ENCODE results near the gene GTSE1.
"Not testable (repeated sequence)": the region's sequence is repeated elsewhere in the genome, so short reads cannot be mapped to it uniquely, and the experiment has no call there.

The GTSE1 gene

GRCh38 chr22:46296257-46297150, at the start of gene GTSE1:
GTSE1 (plus strand) TSS chr22:46296870; CDS start chr22:46297401, 531 bp downstream.
- no peaks in the 10 kb centered on the region for H3K9me3 ChIP-seq
- no peaks in the 10 kb centered on the region for H3K27me3 ChIP-seq (ENCODE audit: low read depth)
- peak; percentile 96 to 98 for DNase-seq (ENCODE audit: low spot score in 2 of 2)
- H3K4me3 ChIP-seq: peak within 1 kb of the TSS; percentile 82
- H3K4me1 ChIP-seq: peaks cover 23% of the 10 kb centered on the region
- in situ Hi-C loops (cut with MboI; ENCODE audit: low sequenced_read_pairs): loop anchor here (10.0 kb wide), 1 partner anchor 172 kb away; no protein-coding TSS in a partner anchor
- peaks cover 54% of the 10 kb centered on the region for H3K36me3 ChIP-seq (replicated peaks)

- H3K4me1 ChIP-seq: peaks cover 7% of the 10 kb centered on the region
- peaks cover 10% of the 10 kb centered on the region for H3K36me3 ChIP-seq (replicated peaks)
- DNase-seq (ENCODE audit: low spot score in 2 of 2): no peak
- in situ Hi-C loops (cut with MboI; ENCODE audit: low sequenced_read_pairs): no loop called here
- H3K27me3 ChIP-seq (ENCODE audit: low read depth): no peaks in the 10 kb centered on the region
- no peak overlapping the region for H3K4me3 ChIP-seq
- H3K9me3 ChIP-seq: no peaks in the 10 kb centered on the region; the same call in 1 of the 2 replicates
Observed at GRCh38 chr22:46247443-46247975, 49.2 kb upstream of the GTSE1 start.

DNA sequence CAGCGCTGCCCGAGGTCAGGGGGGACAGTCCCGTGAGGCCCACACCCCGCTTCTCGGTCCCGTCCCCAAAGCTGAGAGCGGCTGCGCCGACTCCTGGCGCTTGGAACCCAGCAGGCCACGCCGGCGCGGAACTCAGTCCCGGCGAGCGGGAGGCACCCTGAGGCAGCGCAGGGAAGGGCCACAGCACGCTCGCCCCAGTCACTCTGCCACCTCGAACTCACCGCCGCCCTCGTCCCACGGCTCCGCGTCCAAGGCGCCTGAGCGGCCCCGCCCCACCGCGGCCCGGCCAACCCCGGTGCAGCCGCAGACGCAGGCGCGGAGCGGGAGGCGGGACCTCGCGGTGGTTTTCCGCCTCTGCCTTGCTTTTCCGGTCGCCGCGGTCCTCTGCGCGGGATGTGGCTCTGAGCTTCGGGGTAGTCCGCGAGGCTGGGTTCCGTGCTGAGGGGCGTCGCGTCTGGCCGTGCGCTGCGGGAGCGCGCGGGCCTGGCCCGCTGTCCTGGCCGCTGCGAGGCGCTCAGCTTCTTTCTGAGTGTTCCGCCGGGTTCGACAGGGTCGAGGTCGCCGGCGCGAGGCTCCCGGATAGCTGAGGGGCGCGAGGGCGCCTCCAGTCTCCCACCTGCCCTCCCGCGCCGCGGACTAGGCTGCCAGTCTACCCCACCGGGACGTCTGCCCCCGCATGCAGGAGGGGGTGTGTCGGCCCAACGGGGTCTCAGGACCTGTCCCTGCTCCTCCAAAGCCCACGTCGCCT, 46.5 kb upstream of the GTSE1 start, which contains the start of gene CDPF1:
Gene CDPF1 (minus strand): TSS at position 259 of the 748 bp plus-strand sequence. CDS start 2,009 bp downstream, outside the sequence.
- no peaks in the 10 kb centered on the region; the same call in 1 of the 2 replicates for H3K9me3 ChIP-seq
- H3K27me3 ChIP-seq (ENCODE audit: low read depth): no peaks in the 10 kb centered on the region
- DNase-seq (ENCODE audit: low spot score in 2 of 2): peak; percentile 84 to 91
- H3K4me3 ChIP-seq: peak within 1 kb of the TSS; percentile 75
- H3K36me3 ChIP-seq (replicated peaks): no peaks in the 10 kb centered on the region
- peaks cover 7% of the 10 kb centered on the region for H3K4me1 ChIP-seq
- in situ Hi-C loops (cut with MboI; ENCODE audit: low sequenced_read_pairs): no loop called here

DNA sequence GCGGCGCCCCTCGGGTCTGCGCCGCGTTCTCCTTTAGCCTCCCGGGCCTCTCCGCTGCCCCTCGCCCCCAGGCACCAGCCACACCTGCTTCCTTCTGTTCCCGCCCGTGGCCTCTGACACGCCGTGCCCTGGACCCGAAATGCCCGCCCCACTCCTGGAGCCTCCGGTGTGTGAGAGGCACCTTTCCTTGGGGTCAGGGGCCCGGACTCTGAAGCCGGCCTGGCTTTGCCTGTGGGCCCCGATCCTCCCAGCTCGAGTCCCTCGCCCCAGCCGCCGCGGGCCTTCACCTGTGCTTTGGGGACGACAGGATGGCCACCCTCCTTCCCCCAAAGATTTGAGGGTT, 45.9 kb upstream of the GTSE1 start:
- Histone ChIP-seq H3K9me3 (no peaks in the 10 kb centered on the region; the same call in 1 of the 2 replicates), H3K4me1 (peaks cover 7% of the 10 kb centered on the region), H3K4me3 (peak overlapping the region; percentile 75), H3K27me3 (ENCODE audit: low read depth) (no peaks in the 10 kb centered on the region), H3K36me3 (replicated peaks) (no peaks in the 10 kb centered on the region)
- in situ Hi-C loops (cut with MboI; ENCODE audit: low sequenced_read_pairs): no loop called here
- DNase-seq (ENCODE audit: low spot score in 2 of 2): no peak

GRCh38 chr22:46251266-46251665, 45.4 kb upstream of the GTSE1 start:
- Histone ChIP-seq H3K9me3 (no peaks in the 10 kb centered on the region; the same call in 1 of the 2 replicates), H3K4me3 (no peak overlapping the region), H3K36me3 (replicated peaks) (no peaks in the 10 kb centered on the region), H3K27me3 (ENCODE audit: low read depth) (no peaks in the 10 kb centered on the region), H3K4me1 (peaks cover 7% of the 10 kb centered on the region)
- DNase-seq (ENCODE audit: low spot score in 2 of 2): no peak
- in situ Hi-C loops (cut with MboI; ENCODE audit: low sequenced_read_pairs): no loop called here

DNA sequence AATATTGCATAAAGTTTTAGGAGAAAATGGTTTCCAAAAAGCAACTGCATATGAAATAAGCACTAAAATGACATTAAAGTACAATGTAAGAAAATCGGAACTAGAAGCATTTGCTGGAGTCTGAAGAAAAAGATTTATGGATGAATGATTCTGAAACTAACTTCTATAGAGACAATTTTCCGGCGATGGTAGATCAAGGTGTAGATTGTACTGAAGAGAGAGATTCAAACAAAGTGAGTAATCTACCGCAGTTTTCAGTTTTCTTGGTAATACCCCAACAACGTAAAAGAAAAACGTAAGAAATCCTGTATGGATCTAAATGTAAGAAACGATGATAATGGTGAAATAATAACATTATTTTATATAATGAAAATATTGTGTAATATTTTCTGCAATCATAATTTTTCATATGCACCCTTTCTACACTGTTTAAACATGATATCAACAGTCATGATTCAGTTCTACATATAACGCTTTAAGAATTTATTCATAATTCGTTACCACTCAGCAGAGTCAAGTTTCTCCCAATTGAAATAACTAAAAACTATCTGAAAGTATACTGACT, 44.8 kb upstream of the GTSE1 start:
- in situ Hi-C loops (cut with MboI; ENCODE audit: low sequenced_read_pairs): no loop called here

DNA sequence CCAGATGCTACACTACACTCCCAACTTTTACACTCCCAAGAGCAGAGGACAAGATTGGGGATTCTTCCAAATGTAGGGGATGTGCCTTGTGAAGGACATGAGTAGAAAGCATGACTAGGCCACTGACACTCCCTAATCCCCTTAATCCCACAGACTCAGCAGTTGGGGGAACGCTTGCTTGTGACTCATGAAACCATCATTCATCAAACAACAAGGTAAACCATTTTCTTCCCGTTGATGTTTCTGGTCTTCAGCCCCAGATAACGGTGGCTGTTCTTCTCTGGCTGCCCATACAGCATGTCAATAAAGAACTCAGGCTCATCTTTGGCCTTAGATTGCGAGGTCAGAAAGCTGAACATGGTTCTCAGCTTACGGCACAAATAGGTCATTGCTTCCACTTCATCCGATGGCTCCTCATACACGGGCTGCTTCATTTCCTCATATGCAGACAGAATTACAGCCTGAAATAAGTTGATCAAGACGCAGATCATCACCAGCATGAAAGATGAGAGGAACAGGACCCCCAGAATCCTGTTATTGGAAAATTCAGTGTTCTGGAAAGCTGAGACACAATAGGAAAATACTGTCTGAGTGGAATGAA, 40.2 kb upstream of the GTSE1 start:
- DNase-seq (ENCODE audit: low spot score in 2 of 2): no peak
- H3K36me3 ChIP-seq (replicated peaks): no peaks in the 10 kb centered on the region
- H3K9me3 ChIP-seq: peaks cover 6% of the 10 kb centered on the region; the same call in 1 of the 2 replicates
- in situ Hi-C loops (cut with MboI; ENCODE audit: low sequenced_read_pairs): no loop called here
- H3K27me3 ChIP-seq (ENCODE audit: low read depth): no peaks in the 10 kb centered on the region
- no peaks in the 10 kb centered on the region for H3K4me1 ChIP-seq
- no peak overlapping the region for H3K4me3 ChIP-seq

More for the DNA sequence above, 44.8 kb upstream of the GTSE1 start:
- no peak for DNase-seq (ENCODE audit: low spot score in 2 of 2)
- Histone ChIP-seq H3K36me3 (replicated peaks) (no peaks in the 10 kb centered on the region), H3K27me3 (ENCODE audit: low read depth) (no peaks in the 10 kb centered on the region), H3K4me1 (peaks cover 7% of the 10 kb centered on the region), H3K9me3 (no peaks in the 10 kb centered on the region; the same call in 1 of the 2 replicates), H3K4me3 (no peak overlapping the region)

GRCh38 chr22:46259374-46259773, 37.3 kb upstream of the GTSE1 start:
- Histone ChIP-seq H3K36me3 (replicated peaks) (no peaks in the 10 kb centered on the region), H3K4me1 (no peaks in the 10 kb centered on the region), H3K4me3 (no peak overlapping the region), H3K9me3 (peaks cover 14% of the 10 kb centered on the region; the same call in 1 of the 2 replicates), H3K27me3 (ENCODE audit: low read depth) (no peaks in the 10 kb centered on the region)
- in situ Hi-C loops (cut with MboI; ENCODE audit: low sequenced_read_pairs): no loop called here
- DNase-seq (ENCODE audit: low spot score in 2 of 2): no peak

- Histone ChIP-seq H3K4me3 (no peak overlapping the region), H3K9me3 (peaks cover 20% of the 10 kb centered on the region), H3K27me3 (ENCODE audit: low read depth) (no peaks in the 10 kb centered on the region), H3K4me1 (no peaks in the 10 kb centered on the region), H3K36me3 (replicated peaks) (no peaks in the 10 kb centered on the region)
- in situ Hi-C loops (cut with MboI; ENCODE audit: low sequenced_read_pairs): no loop called here
- no peak for DNase-seq (ENCODE audit: low spot score in 2 of 2)
Observed at GRCh38 chr22:46260038-46260437, 36.6 kb upstream of the GTSE1 start.

GRCh38 chr22:46262449-46263215, 34.0 kb upstream of the GTSE1 start:
- in situ Hi-C loops (cut with MboI; ENCODE audit: low sequenced_read_pairs): no loop called here
- Histone ChIP-seq H3K27me3 (ENCODE audit: low read depth) (no peaks in the 10 kb centered on the region), H3K9me3 (peaks cover 23% of the 10 kb centered on the region), H3K4me3 (no peak overlapping the region), H3K36me3 (replicated peaks) (no peaks in the 10 kb centered on the region), H3K4me1 (peaks cover 4% of the 10 kb centered on the region; the same call in 1 of the 2 replicates)
- DNase-seq (ENCODE audit: low spot score in 2 of 2): no peak

- in situ Hi-C loops (cut with MboI; ENCODE audit: low sequenced_read_pairs): no loop called here
- Histone ChIP-seq H3K36me3 (replicated peaks) (no peaks in the 10 kb centered on the region), H3K27me3 (ENCODE audit: low read depth) (no peaks in the 10 kb centered on the region), H3K9me3 (peaks cover 22% of the 10 kb centered on the region), H3K4me3 (no peak within 1 kb of the TSS), H3K4me1 (peaks cover 4% of the 10 kb centered on the region; the same call in 1 of the 2 replicates)
- no peak for DNase-seq (ENCODE audit: low spot score in 2 of 2)
Observed at GRCh38 chr22:46263216-46263590, 33.5 kb upstream of the GTSE1 start, which contains the start of gene PKDREJ. PKDREJ (minus strand) TSS chr22:46263343; CDS start chr22:46263322, 21 bp downstream.

- H3K4me1 ChIP-seq; DNase-seq (ENCODE audit: low spot score in 2 of 2); H3K27me3 ChIP-seq (ENCODE audit: low read depth); in situ Hi-C loops (cut with MboI; ENCODE audit: low sequenced_read_pairs); H3K36me3 ChIP-seq (replicated peaks); H3K4me3 ChIP-seq: not testable (repeated sequence)
- peaks cover 22% of the 10 kb centered on the region for H3K9me3 ChIP-seq
Observed at GRCh38 chr22:46264520-46264919, 32.1 kb upstream of the GTSE1 start.

All from HAP-1 (cell line).